C4-2B (cell line): Measurements from ENCODE around the gene MAD2L2.

Experiments
- H3K27ac ChIP-seq: fragments of 450-650 bp; 2 replicates; pipeline ENCODE4 v1.5.1; 2017
- CTCF ChIP-seq: fragments of 450-650 bp; conservative IDR thresholded peaks from 2 replicates; pipeline ENCODE4 v1.5.1; 2017; ENCODE audit warnings: mild to moderate bottlenecking
- ZFX ChIP-seq: fragments of 450-650 bp; IDR thresholded peaks from 2 replicates; pipeline ENCODE4 v1.6.1; 2017

Gene MAD2L2

GRCh38 chr1:11690397-11691301 is 9.7 kb upstream of the MAD2L2 start:
- TF ChIP-seq CTCF (no peak), ZFX (no peak)
- no peak overlapping the region for H3K27ac ChIP-seq

- no peak overlapping the region for H3K27ac ChIP-seq
- TF ChIP-seq CTCF, result no peak
- TF ChIP-seq ZFX, result no peak
These were observed 7.6 kb upstream of the MAD2L2 start for GRCh38 chr1:11688506-11688905.

GRCh38 chr1:11685210-11685752 is 4.3 kb upstream of the MAD2L2 start:
- no peak for TF ChIP-seq ZFX
- H3K27ac ChIP-seq, result no peak overlapping the region

GRCh38 chr1:11684070-11684469 is 3.1 kb upstream of the MAD2L2 start:
- TF ChIP-seq CTCF, result no peak
- no peak for TF ChIP-seq ZFX
- H3K27ac ChIP-seq, result no peak overlapping the region

- H3K27ac ChIP-seq, result no peak overlapping the region; the same call in 1 of the 2 replicates
- TF ChIP-seq ZFX (no peak), CTCF (no peak)
These were observed 1.9 kb upstream of the MAD2L2 start for GRCh38 chr1:11682799-11683198.

- TF ChIP-seq ZFX (no peak), CTCF (no peak)
- peak overlapping the region; percentile 76 for H3K27ac ChIP-seq
These were observed 1.4 kb upstream of the MAD2L2 start for GRCh38 chr1:11682287-11682771.

GRCh38 chr1:11680270-11681070 is 478 bp downstream of the MAD2L2 start:
- TF ChIP-seq ZFX (peak; percentile 60; the same call in 1 of the 2 replicates), CTCF (no peak)
- H3K27ac ChIP-seq, result peak overlapping the region; percentile 76
